NCI-H1436 treated with DMSO at 0.1 percent for 48 hours (cell line): Measurements from ENCODE around the gene YEATS2.

Experiments used
- DNase-seq: peaks from one replicate; lab custom pipeline; 2025; lab: John Stamatoyannopoulos, UW

Gene YEATS2

GRCh38 chr3:183812761-183813445 is 115.3 kb downstream of the YEATS2 start:
- no peak for DNase-seq

GRCh38 chr3:183814240-183814639 is 116.6 kb downstream of the YEATS2 start:
- DNase-seq = no peak

GRCh38 chr3:183815563-183815940 is 118.0 kb downstream of the YEATS2 start:
- no peak for DNase-seq

- no peak for DNase-seq
Observed at GRCh38 chr3:183815951-183816475, 118.4 kb downstream of the YEATS2 start.

GRCh38 chr3:183816681-183817510 is 119.3 kb downstream of the YEATS2 start:
- DNase-seq = no peak

- no peak for DNase-seq
Observed at GRCh38 chr3:183817639-183818038, 120.0 kb downstream of the YEATS2 start.

- no peak for DNase-seq
Observed at GRCh38 chr3:183818041-183818620, 120.5 kb downstream of the YEATS2 start.

- DNase-seq = no peak
Observed at GRCh38 chr3:183818706-183819624, 121.4 kb downstream of the YEATS2 start.

- no peak for DNase-seq
Observed at GRCh38 chr3:183819831-183820230, 122.2 kb downstream of the YEATS2 start.

- DNase-seq = no peak
Observed at GRCh38 chr3:183822631-183823030, 125.0 kb downstream of the YEATS2 start.

GRCh38 chr3:183823963-183824362 is 126.4 kb downstream of the YEATS2 start:
- no peak for DNase-seq

GRCh38 chr3:183824761-183825455 is 127.3 kb downstream of the YEATS2 start:
- DNase-seq = no peak

- DNase-seq = no peak
Observed at GRCh38 chr3:183825456-183826161, 128.0 kb downstream of the YEATS2 start, which contains the start of gene MAP6D1. MAP6D1 (minus strand) TSS chr3:183825577; CDS start chr3:183825547, 30 bp downstream.

- DNase-seq = no peak
Observed at GRCh38 chr3:183826448-183827250, 129.1 kb downstream of the YEATS2 start.

GRCh38 chr3:183827809-183828537 is 130.4 kb downstream of the YEATS2 start:
- no peak for DNase-seq

- DNase-seq = no peak
Observed at GRCh38 chr3:183828538-183828870, 130.9 kb downstream of the YEATS2 start.

- DNase-seq = no peak
Observed at GRCh38 chr3:183829466-183829865, 131.9 kb downstream of the YEATS2 start.

- DNase-seq = no peak
Observed at GRCh38 chr3:183830187-183830586, 132.6 kb downstream of the YEATS2 start.

GRCh38 chr3:183833516-183833915 is 135.9 kb downstream of the YEATS2 start:
- DNase-seq = no peak
